Nephron progenitor cell (in vitro differentiated cells): ENCODE measurements around the gene PCDH10.

ENCODE experiments used
- DNase-seq: peaks from one replicate; pipeline ENCODE4 v3.0.0; 2021
- H3K27ac Mint-ChIP-seq: 2 replicates; pipeline ENCODE4 v1.8.0; 2021; ENCODE audit warnings: mild to moderate bottlenecking, moderate library complexity, mixed read lengths
- H3K27me3 Mint-ChIP-seq: 2 replicates; pipeline ENCODE4 v1.8.0; 2021; ENCODE audit warnings: mild to moderate bottlenecking, low read depth, mixed read lengths; ENCODE audit not compliant: poor library complexity
- H3K36me3 Mint-ChIP-seq: 2 replicates; pipeline ENCODE4 v1.8.0; 2021; ENCODE audit warnings: low read depth, mixed read lengths
- H3K4me1 Mint-ChIP-seq: 2 replicates; pipeline ENCODE4 v1.8.0; 2021; ENCODE audit warnings: mixed read lengths
- H3K4me3 Mint-ChIP-seq: 2 replicates; pipeline ENCODE4 v1.8.0; 2021; ENCODE audit warnings: mild to moderate bottlenecking, moderate library complexity, mixed read lengths
- H3K9me3 Mint-ChIP-seq: 2 replicates; pipeline ENCODE4 v1.8.0; 2021; ENCODE audit warnings: mild to moderate bottlenecking, moderate library complexity, mixed read lengths
- TF ChIP-seq, protein P1 (sequence below): fragments of 200-600 bp; sonication (generic); IDR thresholded peaks from 2 replicates; pipeline ENCODE4 v1.5.0; 2021; ENCODE audit warnings: antibody characterized with exemption

Gene PCDH10

DNA sequence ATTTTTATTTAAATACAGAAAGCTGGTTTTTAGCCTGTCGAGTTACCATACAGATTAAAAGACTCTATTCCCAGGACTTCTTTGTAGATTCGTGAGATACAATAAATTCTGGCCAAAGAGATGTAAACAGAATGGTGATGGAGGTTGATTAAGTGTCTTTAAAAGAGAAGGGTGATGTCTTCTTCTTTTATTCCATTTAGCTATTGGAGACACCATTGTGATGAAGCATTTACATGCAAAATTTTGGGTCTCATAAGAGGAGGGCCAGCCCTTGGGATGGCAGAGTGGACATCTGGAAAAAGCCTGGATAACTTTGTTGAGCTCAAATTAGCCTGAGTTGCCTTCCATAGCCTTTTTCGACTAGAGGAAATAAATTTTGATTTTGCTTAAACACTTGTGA lies 21.6 kb upstream of the PCDH10 start:
- no peak for DNase-seq
- Mint-ChIP-seq H3K4me3 (no peak overlapping the region), H3K27me3 (no peaks in the 10 kb centered on the region), H3K27ac (no peak overlapping the region), H3K36me3 (no peaks in the 10 kb centered on the region), H3K4me1 (peaks cover 6% of the 10 kb centered on the region), H3K9me3 (no peaks in the 10 kb centered on the region)
- TF ChIP-seq, protein P1, sequence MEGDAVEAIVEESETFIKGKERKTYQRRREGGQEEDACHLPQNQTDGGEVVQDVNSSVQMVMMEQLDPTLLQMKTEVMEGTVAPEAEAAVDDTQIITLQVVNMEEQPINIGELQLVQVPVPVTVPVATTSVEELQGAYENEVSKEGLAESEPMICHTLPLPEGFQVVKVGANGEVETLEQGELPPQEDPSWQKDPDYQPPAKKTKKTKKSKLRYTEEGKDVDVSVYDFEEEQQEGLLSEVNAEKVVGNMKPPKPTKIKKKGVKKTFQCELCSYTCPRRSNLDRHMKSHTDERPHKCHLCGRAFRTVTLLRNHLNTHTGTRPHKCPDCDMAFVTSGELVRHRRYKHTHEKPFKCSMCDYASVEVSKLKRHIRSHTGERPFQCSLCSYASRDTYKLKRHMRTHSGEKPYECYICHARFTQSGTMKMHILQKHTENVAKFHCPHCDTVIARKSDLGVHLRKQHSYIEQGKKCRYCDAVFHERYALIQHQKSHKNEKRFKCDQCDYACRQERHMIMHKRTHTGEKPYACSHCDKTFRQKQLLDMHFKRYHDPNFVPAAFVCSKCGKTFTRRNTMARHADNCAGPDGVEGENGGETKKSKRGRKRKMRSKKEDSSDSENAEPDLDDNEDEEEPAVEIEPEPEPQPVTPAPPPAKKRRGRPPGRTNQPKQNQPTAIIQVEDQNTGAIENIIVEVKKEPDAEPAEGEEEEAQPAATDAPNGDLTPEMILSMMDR: no peak

DNA sequence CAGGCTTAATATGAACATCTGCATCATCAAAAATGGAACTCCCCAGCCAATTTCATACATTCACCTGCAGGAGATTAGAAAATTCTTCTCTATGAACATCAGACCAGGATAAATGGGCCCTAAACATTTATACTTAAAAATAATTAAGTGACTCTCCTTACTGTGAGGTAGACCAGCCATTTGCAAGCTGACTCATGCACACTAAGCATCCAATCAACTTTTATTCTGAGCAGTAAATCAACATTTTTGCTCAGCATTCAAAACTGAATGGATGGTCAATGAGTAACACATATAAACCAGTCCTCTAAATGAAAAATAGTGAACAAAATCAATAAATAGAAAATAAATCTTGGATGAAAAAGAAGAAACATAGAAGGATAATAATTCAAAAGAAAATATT lies 19.9 kb upstream of the PCDH10 start:
- TF ChIP-seq, protein P1: no peak
- H3K4me3 Mint-ChIP-seq: no peak overlapping the region
- peaks cover 6% of the 10 kb centered on the region for H3K4me1 Mint-ChIP-seq
- no peak for DNase-seq
- H3K27me3 Mint-ChIP-seq: no peaks in the 10 kb centered on the region
- no peak overlapping the region for H3K27ac Mint-ChIP-seq
- no peaks in the 10 kb centered on the region for H3K9me3 Mint-ChIP-seq
- H3K36me3 Mint-ChIP-seq: no peaks in the 10 kb centered on the region

DNA sequence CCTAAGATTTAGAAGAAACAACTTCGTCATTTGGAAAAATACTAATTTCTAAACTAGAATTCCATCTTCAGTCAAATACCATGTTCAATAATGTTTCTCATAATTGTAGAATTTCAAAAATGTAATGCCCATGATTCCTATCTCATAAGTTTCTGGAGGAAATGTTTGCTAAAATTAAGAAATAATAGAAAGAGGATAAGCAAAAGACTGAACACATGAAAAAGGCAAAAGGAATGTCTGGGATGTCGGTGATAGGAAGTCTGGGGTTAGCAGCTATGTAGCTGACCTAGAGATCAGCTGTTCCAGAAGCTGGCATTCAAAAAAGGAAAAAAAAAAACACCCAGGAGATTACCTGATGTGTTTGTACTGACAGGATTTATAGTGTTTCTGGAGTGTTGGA lies 18.9 kb upstream of the PCDH10 start:
- Mint-ChIP-seq H3K27ac (peak overlapping the region; percentile 55), H3K9me3 (no peaks in the 10 kb centered on the region), H3K4me1 (peaks cover 6% of the 10 kb centered on the region), H3K27me3 (no peaks in the 10 kb centered on the region), H3K36me3 (no peaks in the 10 kb centered on the region), H3K4me3 (no peak overlapping the region)
- DNase-seq: no peak
- TF ChIP-seq, protein P1: no peak

DNA sequence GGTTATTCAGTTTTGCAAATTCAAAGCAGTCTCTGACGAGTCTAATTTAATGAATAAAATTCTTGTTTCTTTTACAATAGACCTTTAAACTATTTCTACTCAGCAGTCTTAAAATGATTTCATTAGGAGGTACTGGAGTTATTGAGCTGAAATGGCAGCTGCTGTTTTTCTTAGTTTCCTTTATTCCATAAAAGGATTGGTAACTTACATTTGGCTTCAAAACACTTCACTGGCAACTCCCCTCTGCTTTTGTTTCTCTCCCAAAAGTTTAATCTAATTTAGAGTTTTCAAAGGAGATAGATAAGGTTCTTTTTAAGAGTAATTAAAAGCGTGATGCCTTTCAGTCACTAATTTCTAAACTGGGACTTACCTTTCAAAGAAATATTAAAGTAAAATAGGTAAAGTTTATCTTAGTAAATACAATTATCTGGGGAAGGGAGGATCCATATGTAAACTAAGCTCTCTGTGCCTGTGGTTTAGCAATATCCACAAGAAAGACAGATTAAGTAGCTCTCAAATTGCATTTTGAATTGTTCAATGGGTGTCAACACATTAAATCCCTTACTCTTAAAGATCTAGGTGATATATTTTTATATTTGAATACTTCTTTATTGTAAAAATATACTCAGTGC lies 17.1 kb upstream of the PCDH10 start:
- Mint-ChIP-seq H3K9me3 (no peaks in the 10 kb centered on the region), H3K27me3 (no peaks in the 10 kb centered on the region), H3K36me3 (no peaks in the 10 kb centered on the region), H3K4me3 (no peak overlapping the region), H3K27ac (no peak overlapping the region), H3K4me1 (peaks cover 6% of the 10 kb centered on the region)
- DNase-seq: no peak
- TF ChIP-seq, protein P1: no peak

DNA sequence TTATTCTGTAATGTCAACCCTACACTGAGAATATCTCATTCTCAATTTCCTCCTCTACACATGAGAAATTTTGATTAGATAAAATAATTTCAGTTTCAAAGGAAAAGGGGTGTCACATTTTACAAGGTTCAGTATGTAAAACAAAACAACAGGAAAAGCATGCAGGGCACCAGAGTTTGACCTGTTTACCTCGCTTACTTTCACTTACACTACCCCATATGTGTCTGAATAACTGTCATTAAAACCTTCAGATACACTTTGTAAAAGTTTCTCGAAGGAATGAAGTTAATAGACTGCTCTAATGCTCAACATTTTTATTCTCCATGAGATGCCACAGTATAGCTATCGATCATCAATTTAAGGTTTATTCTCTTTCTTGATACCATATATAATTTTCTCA lies 12.3 kb upstream of the PCDH10 start:
- Mint-ChIP-seq H3K4me3 (no peak overlapping the region), H3K27me3 (no peaks in the 10 kb centered on the region), H3K27ac (no peak overlapping the region), H3K36me3 (no peaks in the 10 kb centered on the region), H3K9me3 (no peaks in the 10 kb centered on the region), H3K4me1 (peaks cover 3% of the 10 kb centered on the region)
- TF ChIP-seq, protein P1: no peak
- DNase-seq: no peak

DNA sequence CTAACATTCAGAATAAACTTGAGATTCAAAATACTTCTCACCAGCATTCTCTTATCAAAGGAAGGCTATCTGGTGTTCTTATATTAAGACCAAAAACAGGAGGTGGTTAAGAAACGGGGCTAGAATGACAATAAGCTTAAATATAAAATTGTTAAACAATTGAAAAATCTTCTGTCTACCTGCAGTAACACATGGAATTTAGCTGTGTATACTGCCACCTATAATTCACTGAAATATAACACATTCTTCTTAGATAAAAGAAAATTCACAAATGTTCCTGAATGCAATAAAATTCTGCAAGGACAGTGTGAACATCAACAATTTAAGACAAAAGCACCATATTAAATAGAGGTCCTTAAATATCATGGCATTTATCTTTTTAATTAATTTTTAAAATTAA lies 11.5 kb upstream of the PCDH10 start:
- Mint-ChIP-seq H3K27ac (no peak overlapping the region), H3K27me3 (no peaks in the 10 kb centered on the region), H3K4me1 (no peaks in the 10 kb centered on the region), H3K36me3 (no peaks in the 10 kb centered on the region), H3K9me3 (no peaks in the 10 kb centered on the region), H3K4me3 (no peak overlapping the region)
- DNase-seq: no peak
- TF ChIP-seq, protein P1: no peak
